Stimulated activated CD4-positive, alpha-beta T cell treated with anti-CD3 and anti-CD28 coated beads, Interleukin-1b, Interleukin-23, amount 100 ng/mL, for 4 hours (primary cell): ENCODE measurements around the gene NECTIN4.
"Not testable (repeated sequence)": the region's sequence is repeated elsewhere in the genome, so short reads cannot be mapped to it uniquely, and the experiment has no call there.

ENCODE experiments used
- DNase-seq, 2 donors: peaks; one replicate each; pipeline ENCODE4 v3.0.0-alpha.2; 2020; ENCODE audit warnings: low read depth in 2 of 2

Gene NECTIN4

DNA sequence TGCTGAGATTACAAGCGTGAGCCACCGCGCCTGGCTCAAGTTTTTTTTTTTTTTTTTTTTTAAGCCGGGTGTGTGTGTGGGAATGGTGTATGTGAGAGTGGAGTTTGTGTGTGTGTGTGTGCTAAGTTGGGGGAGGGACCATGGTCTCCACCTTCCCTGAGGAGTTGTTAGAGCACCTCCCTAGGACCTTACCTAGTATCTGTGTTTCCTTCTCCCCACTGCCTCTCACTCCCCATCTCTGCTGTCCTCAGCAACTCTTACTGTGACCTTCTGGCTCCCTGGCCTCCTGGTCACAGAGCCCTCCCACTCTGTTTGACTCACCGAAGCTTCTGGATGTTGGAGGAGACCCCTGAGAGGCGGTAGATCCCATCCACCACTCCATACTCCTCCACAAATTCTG, 30.1 kb downstream of the NECTIN4 start:
- no peak for DNase-seq

GRCh38 chr1:161054805-161055204, 34.6 kb downstream of the NECTIN4 start:
- DNase-seq, result no peak

- DNase-seq, result no peak
Observed at GRCh38 chr1:161054232-161054631, 35.1 kb downstream of the NECTIN4 start.

- DNase-seq, result no peak
Observed at GRCh38 chr1:161052899-161053298, 36.5 kb downstream of the NECTIN4 start.

DNA sequence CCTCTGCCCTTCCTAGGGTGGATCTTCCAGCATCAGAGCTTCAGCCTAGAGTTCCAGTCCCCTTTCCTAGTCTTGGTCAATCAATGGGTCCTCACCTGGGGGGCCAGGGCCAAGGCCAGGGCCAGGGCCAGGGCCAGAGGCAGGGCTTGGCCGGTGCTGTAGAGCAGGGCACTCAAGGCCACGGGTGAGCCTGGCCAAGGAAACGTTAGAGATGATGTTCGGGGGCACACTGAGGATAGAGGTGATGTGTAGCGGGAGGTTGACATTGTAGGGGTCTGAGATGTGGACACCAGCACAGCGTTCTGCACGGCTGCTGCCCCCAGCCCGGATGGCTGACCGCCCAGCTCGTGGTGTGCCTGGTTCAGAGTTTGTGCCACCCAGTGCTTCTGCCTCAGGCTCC, 38.1 kb downstream of the NECTIN4 start:
- DNase-seq, result no peak

GRCh38 chr1:161048949-161049722, 40.2 kb downstream of the NECTIN4 start:
- no peak for DNase-seq

- DNase-seq, result no peak
Observed at GRCh38 chr1:161047436-161048420, 41.6 kb downstream of the NECTIN4 start.

GRCh38 chr1:161046605-161047228, 42.6 kb downstream of the NECTIN4 start:
- no peak for DNase-seq

DNA sequence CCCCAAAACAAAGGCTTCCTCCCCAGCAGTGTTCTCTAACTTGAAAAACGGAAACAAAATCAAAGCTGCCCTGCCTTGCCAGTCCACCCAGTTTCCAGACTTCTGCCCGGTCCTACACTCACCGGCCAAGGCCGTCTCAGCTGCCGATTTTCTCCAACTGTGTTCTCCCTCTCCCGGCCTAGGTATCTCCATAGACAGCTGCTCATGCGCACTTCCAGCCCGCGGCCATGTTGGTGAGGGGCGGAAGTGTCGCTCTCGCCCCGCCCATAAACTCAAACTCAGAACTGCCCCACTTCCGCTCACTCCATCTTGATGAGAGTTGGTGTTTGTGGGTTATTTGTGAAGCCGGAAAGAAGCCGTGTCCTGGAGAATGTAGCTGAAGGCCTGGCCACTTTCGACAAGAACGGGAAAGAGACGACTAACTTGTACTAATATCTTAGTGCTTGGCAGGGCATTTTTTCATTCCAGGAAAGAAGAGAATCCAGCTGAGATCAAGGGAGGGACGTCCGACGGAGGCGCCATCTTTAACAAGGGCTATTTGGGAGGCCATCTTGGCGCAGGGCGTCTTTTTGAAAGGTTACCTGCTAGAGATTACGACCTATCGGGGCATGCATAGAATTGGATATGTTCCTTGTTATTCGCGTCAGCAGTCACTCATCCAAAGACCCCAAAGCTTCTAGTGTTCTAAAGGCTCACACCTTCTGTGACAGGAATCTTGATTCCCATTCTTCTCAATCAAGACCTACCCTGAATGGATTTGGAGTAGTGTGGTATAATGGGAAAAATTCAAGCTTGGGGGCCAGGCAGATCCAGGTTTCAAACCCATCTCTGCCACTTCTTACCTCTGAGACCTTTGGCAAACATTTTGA, 43.4 kb downstream of the NECTIN4 start, which contains the start of gene USF1:
TSS of gene USF1 (minus strand) at position 242 of the 869 bp plus-strand sequence. CDS start 2,702 bp downstream, outside the sequence.
- DNase-seq, result peak; percentile 81 to 84

DNA sequence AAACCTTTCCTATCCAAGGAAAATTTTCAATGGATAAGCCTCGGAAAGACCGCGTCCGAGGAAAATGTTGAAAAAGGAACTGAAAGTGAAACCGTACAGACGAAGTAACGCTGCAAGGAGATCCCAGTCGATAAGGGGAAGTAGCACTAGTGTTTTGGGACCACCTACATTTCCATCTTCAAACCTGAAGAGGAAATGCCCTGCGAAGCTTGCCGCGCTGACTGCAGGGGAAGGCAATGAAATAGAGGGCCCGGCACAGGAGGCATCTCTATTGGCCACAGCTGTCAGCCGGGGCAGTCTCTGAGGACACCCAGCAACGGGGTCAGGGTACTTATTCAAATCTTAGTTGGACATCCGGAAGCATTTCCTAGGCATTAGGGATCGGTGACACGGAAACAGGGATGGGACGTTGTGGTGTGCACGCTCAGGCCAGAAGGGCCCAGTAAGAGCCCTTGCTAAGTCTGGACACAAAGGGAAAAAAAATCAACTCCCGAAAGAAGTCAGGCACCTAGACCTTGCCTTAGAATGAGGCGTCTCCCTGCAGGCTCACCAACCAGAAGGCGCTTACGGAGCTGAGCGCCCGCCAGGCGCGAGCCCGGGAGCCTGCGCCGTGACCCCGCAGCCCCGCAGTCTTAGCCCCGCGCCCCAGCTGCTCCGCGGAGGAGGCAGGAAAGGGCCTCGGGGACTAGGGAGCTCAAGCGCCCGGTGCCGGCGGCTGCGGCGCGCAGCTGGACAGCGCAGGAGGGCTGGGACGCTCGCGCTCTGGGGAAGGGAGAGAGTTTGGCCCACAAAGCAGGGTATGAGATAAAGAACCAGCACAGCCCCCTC, 44.2 kb downstream of the NECTIN4 start:
- peak in 1 of 2 donors; percentile 33 for DNase-seq

GRCh38 chr1:161044535-161044907, 44.8 kb downstream of the NECTIN4 start:
- DNase-seq, result no peak

DNA sequence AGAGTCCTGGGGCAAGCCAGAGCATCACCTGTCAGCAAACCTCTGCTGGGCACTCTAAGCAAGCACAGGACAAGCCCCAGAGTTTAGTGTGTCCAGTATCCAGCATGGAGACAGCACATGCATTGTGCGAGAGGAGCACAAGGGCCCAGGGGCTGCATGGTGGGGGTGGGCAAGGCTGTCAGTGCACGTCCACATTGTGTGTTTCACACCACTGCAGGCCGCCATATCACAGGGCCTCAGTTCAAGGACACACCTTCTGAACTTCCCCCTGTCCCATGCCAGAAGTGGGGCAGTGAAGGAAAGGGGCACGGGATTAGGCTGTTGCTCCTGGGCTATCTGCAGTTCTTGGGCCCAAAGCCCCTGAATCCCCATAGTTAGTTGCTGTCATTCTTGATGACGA, 49.8 kb downstream of the NECTIN4 start:
- no peak for DNase-seq

- no peak for DNase-seq
Observed at GRCh38 chr1:161039154-161039545, 50.2 kb downstream of the NECTIN4 start.

DNA sequence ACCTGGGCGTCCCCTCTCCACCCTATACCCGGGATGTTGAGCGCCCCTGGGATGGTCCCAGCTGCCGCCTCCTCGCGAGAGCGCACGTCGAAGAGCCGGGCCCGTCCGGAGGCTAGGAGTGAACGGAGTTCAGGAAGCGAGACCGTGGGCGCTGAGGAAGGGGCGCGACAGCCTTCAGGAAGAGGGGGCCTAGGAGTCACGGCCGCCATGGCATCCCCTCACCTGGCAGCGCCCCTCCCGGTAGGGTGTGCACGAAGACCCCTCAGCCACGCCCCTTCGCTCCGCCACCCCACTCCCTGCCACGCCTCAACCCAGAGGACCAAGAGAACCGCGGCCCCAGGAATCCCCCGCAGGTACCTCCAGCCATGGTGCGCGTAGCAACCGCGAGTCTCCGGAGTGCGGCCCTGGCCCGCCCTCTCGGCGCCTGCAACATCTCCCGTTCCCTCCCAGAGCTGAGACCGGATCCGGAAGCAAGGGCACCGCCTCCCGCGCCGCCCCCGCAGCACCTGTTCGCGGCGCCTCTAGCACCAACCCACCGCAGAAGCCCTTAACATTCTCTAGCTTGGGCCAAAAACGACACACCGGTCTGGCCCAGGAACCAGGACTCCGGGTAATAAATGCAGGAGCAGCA, 50.7 kb downstream of the NECTIN4 start, which contains the start of gene TSTD1:
TSS of gene TSTD1 (minus strand) at position 442 of the 631 bp plus-strand sequence. CDS start at position 367, 75 bp downstream.
- peak; percentile 81 for DNase-seq

DNA sequence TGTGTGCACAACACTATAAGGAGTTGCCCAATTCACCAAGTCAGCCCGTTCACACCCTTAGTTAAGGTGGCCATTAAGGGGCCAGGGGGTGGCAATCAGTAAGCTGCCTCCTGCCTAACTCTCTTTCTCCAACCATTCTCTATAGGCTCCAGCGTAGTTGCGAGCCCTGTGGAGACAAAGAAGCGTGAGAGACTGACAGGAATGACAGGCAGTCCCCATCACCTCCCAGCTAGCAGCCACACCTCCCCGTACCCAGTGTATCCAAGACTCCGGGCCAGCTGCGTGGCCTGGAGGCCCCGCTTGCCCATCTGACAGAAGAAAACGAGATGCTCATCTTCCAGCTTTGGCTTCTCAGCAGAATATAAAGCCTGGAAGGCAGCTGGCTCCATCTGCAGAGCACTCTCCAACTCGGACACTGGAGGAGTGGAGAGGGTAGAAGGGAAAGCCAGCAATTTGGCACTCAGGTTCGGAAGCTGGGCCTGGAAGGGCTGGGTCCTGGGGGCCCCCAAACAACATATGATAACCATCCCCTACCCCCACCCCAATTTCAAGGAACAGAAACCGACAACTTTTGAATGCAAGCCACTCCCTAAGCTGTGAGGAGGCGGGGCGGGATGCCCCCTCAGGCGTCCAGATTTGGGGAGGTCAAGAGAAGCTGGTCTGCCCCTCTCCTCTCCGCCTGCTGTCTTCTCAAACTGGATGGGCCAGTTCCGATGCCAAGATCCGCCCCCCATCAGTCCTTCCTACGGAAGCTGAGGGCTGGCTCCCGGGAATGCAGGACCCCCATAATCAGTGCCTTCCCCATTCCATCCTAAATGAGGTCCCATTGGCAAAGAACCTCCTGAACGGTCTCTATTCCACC, 51.5 kb downstream of the NECTIN4 start:
- no peak for DNase-seq

GRCh38 chr1:161033751-161034150, 55.6 kb downstream of the NECTIN4 start:
- DNase-seq, result no peak

GRCh38 chr1:161032409-161032808, 56.9 kb downstream of the NECTIN4 start:
- DNase-seq, result no peak

GRCh38 chr1:161031874-161032273, 57.5 kb downstream of the NECTIN4 start:
- no peak for DNase-seq

GRCh38 chr1:161029466-161029865, 59.9 kb downstream of the NECTIN4 start:
- DNase-seq, result not testable (repeated sequence)
